GM18519 (cell line): ENCODE data around the gene COL4A2.
"Not testable (repeated sequence)": the region's sequence is repeated elsewhere in the genome, so short reads cannot be mapped to it uniquely, and the experiment has no call there.

Experiments used
- ATAC-seq: cut with Tn5 transposase; IDR thresholded peaks from one replicate; pipeline ENCODE4 v1.9.1; 2021; ENCODE audit warnings: mild to moderate bottlenecking, moderate library complexity; ENCODE audit not compliant: unreplicated experiment, low FRiP score

The COL4A2 gene

GRCh38 chr13:110521296-110521680 lies 214.2 kb downstream of the COL4A2 start:
- ATAC-seq, result no peak

- peak; percentile 53 for ATAC-seq
Measured at GRCh38 chr13:110521946-110522345, 214.9 kb downstream of the COL4A2 start.

GRCh38 chr13:110522721-110523120 lies 215.6 kb downstream of the COL4A2 start:
- ATAC-seq, result no peak

- no peak for ATAC-seq
Measured at GRCh38 chr13:110523180-110523579, 216.1 kb downstream of the COL4A2 start.

GRCh38 chr13:110523838-110524540 lies 216.9 kb downstream of the COL4A2 start:
- no peak for ATAC-seq

- no peak for ATAC-seq
Measured at GRCh38 chr13:110524541-110525257, 217.6 kb downstream of the COL4A2 start.

- ATAC-seq, result no peak
Measured at GRCh38 chr13:110525328-110526319, 218.5 kb downstream of the COL4A2 start.

GRCh38 chr13:110528371-110528770 lies 221.3 kb downstream of the COL4A2 start:
- ATAC-seq, result no peak

- ATAC-seq, result no peak
Measured at GRCh38 chr13:110528911-110529310, 221.8 kb downstream of the COL4A2 start.

- ATAC-seq, result no peak
Measured at GRCh38 chr13:110529522-110530311, 222.6 kb downstream of the COL4A2 start.

- no peak for ATAC-seq
Measured at GRCh38 chr13:110531100-110531499, 224.0 kb downstream of the COL4A2 start.

GRCh38 chr13:110531671-110532083 lies 224.6 kb downstream of the COL4A2 start:
- ATAC-seq, result no peak

GRCh38 chr13:110532258-110532657 lies 225.2 kb downstream of the COL4A2 start:
- not testable (repeated sequence) for ATAC-seq

- no peak for ATAC-seq
Measured at GRCh38 chr13:110533771-110534670, 226.9 kb downstream of the COL4A2 start.

GRCh38 chr13:110535526-110535925 lies 228.4 kb downstream of the COL4A2 start:
- no peak for ATAC-seq

GRCh38 chr13:110536006-110536693 lies 229.1 kb downstream of the COL4A2 start:
- no peak for ATAC-seq

- ATAC-seq, result no peak
Measured at GRCh38 chr13:110538632-110539031, 231.5 kb downstream of the COL4A2 start.

GRCh38 chr13:110539894-110540293 lies 232.8 kb downstream of the COL4A2 start:
- ATAC-seq, result no peak
